ENCODE data around the gene ITCH.
"Not testable (repeated sequence)": the region's sequence is repeated elsewhere in the genome, so short reads cannot be mapped to it uniquely, and the experiment has no call there.

Gene ITCH

DNA sequence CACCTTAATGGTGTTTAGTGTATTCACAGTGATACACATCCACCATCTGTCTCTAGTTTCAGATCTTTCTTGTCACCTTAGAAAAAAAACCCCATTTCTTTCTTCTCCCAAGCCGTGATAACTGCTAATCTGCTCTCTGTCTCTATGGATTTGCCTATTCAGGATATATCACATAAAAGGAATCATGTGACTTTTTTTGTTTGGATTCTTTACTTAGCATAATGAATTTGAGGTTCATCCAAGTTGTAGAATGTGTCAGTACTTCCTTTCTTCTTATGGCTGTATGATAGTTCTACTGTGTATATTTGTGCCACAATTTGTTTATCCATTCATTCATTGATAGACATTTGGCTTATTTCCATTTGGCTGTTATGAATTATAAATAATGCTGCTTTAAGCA lies 57.1 kb downstream of the ITCH start:
- DNase-seq (ENCODE audit: low read depth) = no peak

DNA sequence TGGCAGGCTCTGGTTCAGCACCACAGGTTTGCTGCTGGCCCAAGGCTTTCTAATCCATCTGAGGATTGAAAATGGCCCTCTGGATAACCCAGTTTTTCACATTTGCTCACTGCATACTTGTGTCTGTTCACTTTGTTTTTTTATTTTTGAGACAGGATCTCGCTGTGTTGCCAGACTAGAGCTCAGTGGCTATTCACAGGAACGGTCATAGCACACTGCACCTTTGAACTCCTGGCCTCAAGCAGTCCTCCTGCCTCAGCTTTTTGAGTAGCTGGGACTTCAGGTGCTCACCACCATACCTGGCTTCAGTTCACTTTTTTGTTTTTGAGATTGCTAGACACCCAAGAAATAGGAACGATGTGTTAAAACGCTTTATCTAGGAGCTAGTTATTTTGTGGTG lies 57.9 kb downstream of the ITCH start:
- no peak for DNase-seq (ENCODE audit: low read depth)

DNA sequence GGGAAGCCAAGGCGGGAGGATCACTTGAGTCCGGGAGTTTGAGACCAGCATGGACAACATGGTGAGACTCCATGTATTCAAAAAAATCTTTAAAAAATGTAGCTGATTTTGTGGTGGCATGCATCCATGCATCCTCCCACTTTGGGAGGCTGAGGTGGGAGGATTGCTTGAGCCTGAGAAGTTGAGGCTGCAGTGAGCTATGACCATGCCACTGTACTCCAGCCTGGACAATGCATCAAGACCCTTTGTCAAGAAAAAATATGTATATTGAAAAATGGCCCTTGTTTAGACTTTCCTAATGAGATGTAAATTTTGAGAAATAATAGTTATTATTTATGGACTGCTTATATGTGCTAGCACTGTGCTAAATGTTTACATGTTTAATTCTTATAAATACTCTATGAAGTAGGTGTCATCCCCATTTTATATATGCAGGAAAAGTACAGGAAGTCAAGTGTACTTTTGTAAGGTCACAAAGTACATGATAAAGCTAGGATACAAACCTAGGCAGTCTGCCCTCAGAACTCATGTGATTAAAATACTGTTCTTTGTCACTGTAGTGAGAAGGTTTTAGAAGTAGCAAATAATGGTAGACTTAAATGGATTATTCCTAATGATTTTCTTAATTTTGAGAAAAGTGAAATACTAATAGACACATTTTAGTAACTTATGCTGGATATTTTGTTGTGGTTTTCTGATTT lies 58.8 kb downstream of the ITCH start:
- DNase-seq (ENCODE audit: low read depth) = no peak

DNA sequence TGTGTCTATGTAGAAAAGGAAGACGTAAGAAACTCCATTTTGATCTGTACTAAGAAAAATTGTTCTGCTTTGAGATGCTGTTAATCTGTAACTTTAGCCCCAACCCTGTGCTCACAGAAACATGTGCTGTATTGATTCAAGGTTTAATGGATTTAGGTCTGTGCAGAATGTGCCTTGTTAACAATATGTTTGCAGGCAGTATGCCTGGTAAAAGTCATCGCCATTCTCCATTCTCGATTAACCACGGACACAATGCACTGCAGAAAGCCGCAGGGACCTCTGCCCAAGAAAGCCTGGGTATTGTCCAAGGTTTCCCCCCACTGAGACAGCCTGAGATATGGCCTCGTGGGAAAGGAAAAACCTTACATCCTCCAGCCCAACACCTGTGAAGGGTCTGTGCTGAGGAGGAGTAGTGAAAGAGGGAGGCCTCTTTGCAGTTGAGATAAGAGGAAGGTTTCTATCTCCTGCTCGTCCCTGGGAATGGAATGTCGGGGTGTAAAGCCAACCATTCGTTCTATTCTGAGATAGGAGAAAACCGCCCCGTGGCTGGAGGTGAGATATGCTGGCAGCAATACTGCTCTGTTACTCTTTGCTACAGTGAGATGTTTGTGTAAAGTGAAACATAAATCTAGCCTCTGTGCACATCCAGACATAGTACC lies 62.1 kb downstream of the ITCH start:
- DNase-seq (ENCODE audit: low read depth) = not testable (repeated sequence)

DNA sequence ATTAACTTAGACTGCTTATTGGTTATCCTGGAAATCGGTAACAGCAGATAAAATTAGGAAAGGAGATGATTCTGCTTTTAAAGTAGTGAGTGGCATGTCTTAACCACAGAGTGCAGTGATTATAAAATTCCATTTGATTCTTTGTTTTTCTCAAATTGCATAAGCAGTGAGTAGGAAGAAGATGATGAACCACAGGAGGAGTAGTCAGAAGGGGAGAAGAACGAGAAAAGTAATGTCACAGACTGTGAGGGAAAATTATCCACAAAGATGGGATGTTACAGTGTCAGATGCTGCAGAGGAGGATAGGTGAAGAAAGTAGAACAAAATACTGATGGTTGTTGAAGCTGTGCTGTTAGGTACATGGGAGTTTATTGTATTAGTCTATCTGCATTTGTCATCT lies 63.0 kb downstream of the ITCH start:
- DNase-seq (ENCODE audit: low read depth) = no peak

DNA sequence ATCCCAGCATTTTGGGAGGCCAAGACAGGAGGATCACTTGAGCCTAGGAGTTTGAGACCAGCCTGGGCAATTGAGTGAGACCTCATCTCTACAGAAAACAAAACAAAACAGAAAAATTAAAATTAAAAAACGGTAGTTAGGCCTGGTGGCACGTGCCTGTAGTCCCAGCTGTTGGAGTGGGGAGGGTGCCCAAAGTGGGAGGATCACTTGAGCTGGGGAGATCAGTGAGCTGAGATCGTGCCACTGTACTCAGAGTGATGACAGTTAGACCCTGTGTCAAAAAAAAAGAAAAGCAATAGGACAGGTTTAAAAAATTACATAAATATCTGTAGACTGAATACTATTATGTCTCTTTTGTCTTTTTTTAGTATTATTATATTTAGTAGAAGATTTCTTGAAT lies 64.3 kb downstream of the ITCH start:
- DNase-seq (ENCODE audit: low read depth) = no peak

DNA sequence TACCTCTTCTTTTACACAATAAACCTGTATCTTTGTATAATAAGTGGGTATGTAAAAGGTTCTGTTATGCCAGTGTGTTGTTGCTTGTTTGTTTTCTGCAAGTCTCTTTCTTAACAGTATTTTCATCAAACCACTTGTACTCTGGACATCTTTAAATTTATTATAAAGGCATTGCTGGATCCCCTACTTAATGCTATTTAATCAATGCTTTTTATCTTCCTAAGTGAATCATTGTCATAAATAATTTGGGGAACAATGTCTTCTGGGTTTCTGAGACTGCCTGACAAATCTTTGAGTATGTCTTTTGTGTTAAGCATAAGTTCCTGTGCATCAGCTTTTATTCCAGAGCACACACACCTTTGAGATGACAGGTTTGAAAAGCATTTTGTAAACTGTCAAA lies 64.7 kb downstream of the ITCH start:
- DNase-seq (ENCODE audit: low read depth) = no peak

DNA sequence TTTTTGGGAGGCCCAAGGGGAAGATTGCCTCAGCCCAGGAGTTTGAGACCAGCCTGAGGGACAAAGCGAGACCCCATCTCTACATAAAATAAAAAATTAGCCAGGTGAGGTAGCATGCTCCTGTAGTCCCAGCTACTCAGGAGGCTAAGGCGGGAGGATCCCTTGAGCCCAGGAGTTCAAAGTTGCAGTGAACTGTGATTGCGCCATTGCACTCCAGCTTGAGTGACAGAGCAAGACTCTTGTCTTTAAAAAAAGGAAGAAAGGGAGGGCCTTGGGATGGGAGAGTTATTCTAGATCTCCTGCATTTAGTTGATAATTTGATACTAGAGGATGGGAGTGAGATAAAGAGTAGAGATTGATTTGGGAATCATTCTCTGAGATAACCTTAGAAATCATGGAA lies 68.1 kb downstream of the ITCH start:
- DNase-seq (ENCODE audit: low read depth) = no peak

DNA sequence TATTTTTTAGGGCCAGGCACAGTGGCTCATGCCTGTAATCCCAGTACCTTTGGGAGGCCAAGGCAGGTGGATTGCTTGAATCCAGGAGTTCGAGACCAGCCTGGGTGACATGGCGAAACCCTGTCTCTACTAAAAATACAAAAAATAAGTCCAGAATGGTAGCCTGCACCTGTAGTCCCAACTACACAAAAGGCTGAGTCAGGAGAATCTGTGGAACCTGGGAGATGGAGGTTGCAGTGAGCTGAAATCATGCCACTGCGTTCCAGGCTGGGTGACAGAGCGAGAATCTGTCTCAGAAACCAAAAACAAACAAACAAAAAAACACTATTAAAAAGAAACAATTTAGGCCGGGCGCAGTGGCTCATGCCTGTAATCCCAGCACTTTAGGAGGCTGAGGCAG lies 69.6 kb downstream of the ITCH start:
- not testable (repeated sequence) for DNase-seq (ENCODE audit: low read depth)

DNA sequence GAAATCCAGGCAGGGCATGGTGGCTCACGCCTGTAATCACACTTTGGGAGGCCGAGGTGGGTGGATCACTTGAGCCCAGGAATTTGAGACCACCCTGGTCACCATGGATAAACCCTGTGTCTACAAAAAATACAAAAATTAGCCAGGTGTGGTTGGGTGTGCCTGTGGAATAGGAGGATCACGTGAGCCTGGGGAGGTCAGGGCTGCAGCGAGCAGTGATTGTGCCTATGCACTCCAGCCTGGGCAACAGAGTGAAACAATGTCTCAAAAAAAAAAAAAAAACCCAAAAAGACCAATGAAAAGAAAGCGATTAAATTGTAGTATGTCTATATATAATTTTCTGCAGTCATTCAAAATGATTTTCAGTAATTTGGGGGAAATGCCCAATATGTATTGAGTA lies 70.3 kb downstream of the ITCH start:
- DNase-seq (ENCODE audit: low read depth) = no peak

DNA sequence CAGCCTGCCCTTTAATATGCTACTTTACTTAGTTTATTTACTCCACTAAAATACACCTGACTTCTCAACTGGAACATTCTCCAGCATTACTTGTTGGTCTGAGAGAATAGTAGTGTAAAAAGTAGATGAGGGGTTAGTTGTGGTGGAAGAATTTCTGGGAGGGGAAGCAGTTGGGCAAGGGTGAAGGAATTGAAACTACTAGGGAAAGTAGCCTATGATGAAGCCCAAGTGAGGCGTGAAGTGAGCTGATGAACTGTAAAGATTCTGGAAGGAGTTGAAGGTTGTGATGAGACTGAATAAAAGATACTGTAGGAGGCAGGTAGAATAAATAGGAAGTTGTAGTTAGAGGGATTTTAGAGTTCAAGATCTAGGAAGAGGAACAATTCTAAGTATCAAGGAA lies 72.5 kb downstream of the ITCH start:
- no peak for DNase-seq (ENCODE audit: low read depth)

DNA sequence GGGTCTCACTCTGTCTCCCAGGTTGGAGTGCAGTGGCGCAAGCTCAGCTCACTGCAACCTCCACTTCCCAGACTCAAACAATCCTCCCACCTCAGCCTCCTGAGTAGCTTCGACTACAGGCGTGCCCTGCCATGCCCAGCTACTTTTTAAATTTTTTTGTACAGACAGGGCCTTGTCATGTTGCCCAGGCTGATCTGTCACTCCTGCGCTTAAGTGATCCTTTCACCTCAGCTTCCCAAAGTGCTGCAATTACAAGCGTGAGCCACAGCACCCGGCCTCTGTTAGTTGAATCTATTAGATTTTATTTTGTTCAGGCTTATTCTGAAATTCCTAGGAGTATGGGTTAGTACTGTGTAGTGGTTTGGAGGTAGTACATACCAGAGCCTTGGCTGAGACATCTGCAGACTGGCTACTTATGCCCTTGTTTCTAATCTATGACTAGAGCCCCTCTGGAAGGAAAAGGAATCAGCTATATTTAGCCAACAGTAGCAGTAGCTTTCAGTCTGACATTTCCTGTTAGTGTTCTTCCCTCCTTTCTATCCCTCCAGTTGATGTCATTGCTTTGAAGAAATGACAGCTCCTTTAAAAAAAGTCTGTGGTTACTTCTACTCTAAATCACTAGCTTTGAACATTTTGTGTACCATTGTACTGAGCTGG lies 74.4 kb downstream of the ITCH start:
- DNase-seq (ENCODE audit: low read depth) = peak; percentile 52

DNA sequence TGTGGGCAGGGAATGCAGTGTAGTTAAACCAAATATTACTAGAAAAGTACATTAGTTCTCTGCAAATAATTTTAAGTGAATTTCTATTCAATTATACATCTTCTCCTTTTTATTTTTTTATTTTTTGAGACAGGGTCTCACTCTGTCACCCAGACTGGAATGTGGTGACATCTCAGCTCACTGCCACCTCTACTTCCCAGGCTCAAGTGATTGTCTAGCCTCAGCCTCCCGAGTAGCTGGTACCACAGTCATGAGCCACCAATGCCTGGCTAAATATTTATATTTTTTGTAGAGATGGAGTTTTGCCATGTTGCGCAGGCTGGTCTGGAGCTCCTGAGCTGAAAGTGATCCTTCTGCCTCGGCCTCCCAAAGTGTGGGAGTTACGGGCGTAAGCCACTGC lies 76.1 kb downstream of the ITCH start:
- DNase-seq (ENCODE audit: low read depth) = no peak

DNA sequence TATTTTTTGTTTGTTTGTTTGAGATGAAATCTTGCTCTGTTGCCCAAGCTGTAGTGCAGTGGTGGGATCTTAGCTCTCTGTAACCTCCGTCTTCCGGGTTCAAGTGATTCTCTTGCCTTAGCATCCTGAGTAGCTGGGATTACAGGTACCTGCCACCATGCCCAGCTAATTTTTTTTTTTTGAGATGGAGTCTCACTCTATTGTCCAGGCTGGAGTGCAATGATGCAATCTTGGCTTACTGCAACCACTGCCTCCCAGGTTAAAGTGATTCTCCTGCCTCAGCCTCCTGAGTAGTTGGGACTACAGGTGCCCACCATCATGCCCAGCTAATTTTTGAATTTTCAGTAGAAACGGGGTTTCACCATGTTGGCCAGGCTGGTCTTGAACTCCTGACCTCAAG lies 78.3 kb downstream of the ITCH start:
- DNase-seq (ENCODE audit: low read depth) = not testable (repeated sequence)

DNA sequence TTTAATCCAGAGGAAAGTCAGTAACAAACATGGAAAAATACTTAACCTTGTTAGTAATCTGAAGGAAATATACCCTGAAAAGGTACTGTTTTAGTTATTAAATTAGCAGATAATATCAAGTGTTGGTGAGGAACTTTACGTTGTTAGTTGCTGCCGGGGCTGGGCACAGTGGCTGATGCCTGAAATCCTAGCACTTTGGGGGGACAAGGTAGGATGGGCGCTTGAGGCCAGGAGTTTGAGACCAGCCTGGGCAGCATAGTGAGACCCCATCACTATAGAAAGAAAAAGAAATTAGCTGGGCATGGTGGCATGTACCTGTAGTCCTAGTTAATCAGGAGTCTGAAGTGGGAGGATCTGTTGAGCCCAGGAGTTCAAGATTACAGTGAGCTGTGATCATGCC lies 80.5 kb downstream of the ITCH start:
- no peak for DNase-seq (ENCODE audit: low read depth)

DNA sequence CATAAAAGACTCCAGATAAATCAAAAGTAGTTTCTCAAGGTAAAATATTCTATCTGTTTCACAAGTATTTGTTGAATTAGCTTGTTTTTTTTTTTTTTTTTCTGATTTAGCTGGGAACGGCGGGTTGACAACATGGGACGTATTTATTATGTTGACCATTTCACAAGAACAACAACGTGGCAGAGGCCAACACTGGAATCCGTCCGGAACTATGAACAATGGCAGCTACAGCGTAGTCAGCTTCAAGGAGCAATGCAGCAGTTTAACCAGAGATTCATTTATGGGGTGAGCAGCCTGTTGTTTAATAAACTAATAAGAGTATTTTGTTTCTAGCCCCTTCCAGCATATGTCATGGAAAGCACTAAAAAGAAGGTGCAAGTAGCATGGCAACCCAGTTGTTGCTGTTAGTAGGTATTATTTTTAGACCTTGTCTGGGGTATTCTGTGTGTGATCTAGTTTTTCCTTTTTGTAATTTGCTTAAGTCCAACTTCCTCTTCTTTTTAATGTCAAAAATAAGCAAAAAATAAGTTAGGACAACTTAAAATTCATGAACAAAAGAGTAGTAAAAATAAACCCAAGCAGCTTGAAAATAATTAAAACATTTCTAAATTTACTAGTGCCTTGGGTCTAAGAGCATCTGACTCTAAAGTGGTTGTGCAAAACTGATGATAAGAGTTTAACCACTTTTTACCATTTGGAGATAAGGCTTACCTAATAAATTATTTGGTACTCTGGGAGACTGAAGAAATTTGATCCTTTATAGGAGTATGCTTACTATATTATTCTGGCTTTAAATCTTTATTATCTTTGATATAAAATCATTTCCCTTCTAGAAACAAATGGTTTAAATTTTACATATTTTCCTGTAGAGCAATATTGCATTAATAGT lies 82.3 kb downstream of the ITCH start:
- no peak for DNase-seq (ENCODE audit: low read depth)

DNA sequence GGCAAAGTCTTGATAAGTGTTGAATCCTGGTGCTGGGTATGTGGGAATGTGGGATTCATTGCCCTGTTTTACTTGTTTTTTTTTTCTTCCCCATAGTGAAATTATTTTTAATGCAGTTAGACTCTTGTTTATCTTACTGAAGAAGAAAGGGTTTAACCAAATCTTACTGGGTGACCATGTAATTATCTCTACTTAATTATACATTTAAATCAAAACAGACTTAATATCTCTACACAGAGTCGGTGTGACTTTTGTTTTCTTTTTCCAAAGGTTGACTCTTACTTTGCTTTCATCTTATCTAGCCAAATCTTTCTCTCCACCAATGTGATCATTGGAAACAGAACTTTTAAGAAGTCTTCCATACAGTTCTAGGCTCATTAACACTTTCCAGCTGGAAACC lies 85.4 kb downstream of the ITCH start:
- DNase-seq (ENCODE audit: low read depth) = no peak

DNA sequence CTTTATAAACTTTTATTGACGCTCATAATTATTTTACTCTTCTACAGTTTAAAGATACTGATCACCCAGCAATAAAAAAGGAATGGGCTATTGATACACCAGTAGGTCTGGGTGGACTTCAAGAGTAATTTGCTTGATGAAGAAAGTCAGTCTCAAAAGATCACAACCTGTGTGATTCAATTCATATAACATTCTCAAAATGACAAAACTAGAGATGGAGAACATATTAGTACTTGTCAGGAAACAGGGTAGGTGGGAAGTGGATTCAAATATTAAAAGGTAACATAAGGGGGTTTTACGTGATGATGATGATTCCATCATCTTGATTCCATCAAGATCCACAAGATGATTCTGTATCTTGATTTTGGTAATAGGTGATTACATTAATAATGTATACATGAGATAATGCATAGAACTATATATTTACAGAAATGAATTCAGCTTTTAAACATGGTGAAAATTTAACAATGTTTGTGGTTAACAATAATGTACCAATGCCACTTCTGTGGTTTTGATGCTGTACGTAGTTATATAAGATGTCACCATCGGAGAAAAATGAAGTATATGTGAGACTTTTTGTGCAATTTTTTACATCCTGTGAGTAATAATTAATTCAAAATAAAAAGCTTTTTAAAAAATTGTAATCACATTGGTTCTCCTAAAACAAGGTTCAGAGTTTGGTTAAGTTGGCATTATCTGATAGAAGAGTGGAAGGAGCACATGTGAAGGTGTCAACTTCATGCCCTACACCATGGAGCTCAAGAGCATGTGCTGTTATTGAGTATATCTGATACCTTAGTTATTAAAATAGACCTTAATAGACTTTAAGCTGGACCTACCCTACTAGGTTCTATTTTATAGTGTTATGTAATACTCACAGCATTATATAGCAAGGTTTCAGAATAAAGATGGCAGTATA lies 86.9 kb downstream of the ITCH start:
- DNase-seq (ENCODE audit: low read depth) = no peak

DNA sequence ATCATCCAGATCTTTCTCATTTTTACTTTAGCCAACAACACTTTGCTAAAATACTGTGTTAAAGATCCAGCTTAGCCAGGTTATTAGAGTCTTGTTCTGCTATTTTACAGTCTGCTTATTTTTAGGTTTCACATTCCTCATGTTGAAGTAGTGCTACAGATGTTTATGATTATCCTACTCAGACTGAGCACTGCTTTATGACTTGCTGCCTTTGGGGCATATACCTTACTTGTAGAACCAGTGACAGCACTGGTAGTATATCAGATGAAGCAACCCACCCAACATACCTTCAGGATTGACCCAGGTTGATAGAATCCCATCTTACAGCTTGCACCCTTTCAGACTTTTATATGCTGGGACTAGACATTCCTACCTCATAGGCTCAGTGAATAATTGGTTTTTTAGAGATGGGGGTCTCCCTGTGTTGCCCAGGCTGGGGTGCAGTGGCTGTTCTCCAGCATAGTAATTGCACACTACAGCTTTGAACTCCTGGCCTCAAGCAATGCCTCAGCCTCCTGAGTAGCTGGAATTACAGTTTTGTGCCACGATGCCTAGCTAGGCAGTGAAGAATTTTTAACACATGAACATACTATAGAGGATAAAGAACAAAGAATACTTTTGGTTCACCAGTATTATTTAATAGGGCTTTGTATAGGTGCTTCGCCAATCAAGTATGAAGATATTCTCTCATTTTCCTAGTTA lies 89.4 kb downstream of the ITCH start:
- no peak for DNase-seq (ENCODE audit: low read depth)

DNA sequence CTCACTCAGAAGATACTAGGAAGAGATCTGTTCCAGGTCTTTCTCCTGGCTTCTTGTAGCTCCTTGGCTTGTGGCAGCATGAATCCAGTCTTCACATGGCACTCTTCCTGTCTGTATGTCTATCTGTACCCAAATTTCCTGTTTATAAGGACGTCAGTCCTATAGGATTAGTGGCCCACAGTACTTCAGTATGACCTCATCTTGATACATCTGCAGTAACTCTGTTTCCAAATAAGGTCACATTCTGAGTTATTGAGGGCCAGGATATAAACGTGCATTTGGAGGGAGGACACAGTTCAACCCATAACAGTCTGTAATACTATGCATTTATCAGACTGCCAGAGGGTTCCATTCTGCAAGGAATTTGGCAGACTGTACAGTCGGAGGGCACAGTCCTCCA lies 95.6 kb downstream of the ITCH start:
- DNase-seq (ENCODE audit: low read depth) = no peak

All from non-pigmented ciliary epithelial cell (primary cell).